Measurements from ENCODE around the gene SOHLH1. TPM values are rescaled to one million over a fixed set of nuclear protein-coding genes. Genes with fewer than 3 reads are reported as not detected.

The SOHLH1 gene
- total and polyA plus RNA-seq, 2 donors (not counting 1 experiment from before 2014, with no cell fraction given): not detected

DNA sequence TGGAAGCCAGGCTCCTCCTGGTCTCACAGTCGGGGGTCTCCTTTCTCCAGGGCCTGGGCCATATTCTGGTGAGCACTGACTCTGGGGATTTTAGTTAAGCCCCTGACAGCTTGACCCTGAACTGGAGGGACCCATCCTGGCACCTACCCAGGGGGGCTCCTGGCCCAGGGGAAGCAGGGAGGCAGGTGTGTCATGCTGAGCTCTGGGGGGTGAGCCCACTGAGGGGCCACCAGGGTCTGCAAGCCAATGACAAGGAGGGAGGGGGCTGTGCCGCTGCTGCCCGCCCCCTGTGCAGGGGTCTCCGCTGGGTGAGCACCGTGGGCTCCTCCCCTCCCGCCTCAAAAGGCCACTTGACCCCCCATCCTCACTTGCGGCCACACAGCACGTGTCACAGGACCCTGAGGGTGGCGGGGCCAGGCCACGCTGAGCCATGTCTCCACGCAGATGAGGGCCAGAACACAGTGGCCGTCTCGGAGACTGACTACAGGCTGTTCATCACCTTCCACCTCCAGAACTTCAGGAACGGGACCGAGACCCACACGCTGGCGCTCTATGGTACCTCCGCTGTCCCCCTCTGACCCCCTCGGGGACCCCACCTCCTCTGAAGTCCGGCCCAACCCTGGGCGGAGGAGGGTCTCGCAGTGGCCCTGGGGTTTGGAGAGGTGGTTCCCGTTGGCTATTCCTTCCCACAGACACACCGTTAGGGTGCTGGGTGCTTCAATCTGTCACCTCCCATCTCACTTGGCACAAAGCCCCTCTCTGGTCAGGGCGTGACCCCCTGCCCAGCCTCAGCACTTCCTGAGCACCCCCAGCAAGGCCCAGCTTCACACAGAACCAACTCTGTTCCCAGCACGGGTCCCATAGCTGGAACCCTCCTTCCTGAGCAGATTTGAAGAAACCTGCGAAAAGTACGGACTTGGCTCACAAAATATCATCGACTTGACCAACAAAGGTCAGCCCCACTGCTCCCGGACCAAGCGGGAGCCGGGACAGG lies 34.2 kb downstream of the SOHLH1 start:
- Histone ChIP-seq H2AFZ (ENCODE audit: low read length) (no peak overlapping the region), H3K79me2 (ENCODE audit: control insufficient read depth, insufficient read depth, low read length) (no peaks in the 10 kb centered on the region), H4K20me1 (ENCODE audit: control insufficient read depth, extremely low read depth, insufficient read depth, low read length) (no peaks in the 10 kb centered on the region), H3K27ac (ENCODE audit: insufficient read depth, low read length) (no peak overlapping the region), H3K4me2 (ENCODE audit: extremely low read depth, insufficient read depth, low read length) (no peak overlapping the region), H3K9ac (ENCODE audit: insufficient read depth, low read length) (no peak overlapping the region), H3K36me3 (ENCODE audit: control insufficient read depth, insufficient read depth, low read length) (no peaks in the 10 kb centered on the region), H3K4me1 (ENCODE audit: control insufficient read depth, extremely low read depth, insufficient read depth, low read length) (no peaks in the 10 kb centered on the region), H3K4me3 (replicated peaks in 1 of 4; ENCODE audit: control extremely low read depth in 1 of 4, insufficient read depth in 1 of 4, low read depth in 3 of 4, low read length in 4 of 4) (no peak overlapping the region), H3K27me3 (ENCODE audit: control insufficient read depth, insufficient read depth, low read length) (no peaks in the 10 kb centered on the region), H3K9me3 (ENCODE audit: control insufficient read depth, insufficient read depth, low read depth, low read length) (no peaks in the 10 kb centered on the region)
- no peak for DNase-seq (ENCODE audit: low read depth in 2 of 2)
- TF ChIP-seq EZH2 (IDR thresholded peaks at IDR 0.05; ENCODE audit: low read length, missing control alignments): no peak
- TF ChIP-seq, protein P1, sequence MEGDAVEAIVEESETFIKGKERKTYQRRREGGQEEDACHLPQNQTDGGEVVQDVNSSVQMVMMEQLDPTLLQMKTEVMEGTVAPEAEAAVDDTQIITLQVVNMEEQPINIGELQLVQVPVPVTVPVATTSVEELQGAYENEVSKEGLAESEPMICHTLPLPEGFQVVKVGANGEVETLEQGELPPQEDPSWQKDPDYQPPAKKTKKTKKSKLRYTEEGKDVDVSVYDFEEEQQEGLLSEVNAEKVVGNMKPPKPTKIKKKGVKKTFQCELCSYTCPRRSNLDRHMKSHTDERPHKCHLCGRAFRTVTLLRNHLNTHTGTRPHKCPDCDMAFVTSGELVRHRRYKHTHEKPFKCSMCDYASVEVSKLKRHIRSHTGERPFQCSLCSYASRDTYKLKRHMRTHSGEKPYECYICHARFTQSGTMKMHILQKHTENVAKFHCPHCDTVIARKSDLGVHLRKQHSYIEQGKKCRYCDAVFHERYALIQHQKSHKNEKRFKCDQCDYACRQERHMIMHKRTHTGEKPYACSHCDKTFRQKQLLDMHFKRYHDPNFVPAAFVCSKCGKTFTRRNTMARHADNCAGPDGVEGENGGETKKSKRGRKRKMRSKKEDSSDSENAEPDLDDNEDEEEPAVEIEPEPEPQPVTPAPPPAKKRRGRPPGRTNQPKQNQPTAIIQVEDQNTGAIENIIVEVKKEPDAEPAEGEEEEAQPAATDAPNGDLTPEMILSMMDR (conservative IDR thresholded peaks at IDR 0.05 in 1 of 2, IDR thresholded peaks at IDR 0.05 in 1 of 2; ENCODE audit: low read depth in 1 of 2, low read length in 2 of 2): no peak

DNA sequence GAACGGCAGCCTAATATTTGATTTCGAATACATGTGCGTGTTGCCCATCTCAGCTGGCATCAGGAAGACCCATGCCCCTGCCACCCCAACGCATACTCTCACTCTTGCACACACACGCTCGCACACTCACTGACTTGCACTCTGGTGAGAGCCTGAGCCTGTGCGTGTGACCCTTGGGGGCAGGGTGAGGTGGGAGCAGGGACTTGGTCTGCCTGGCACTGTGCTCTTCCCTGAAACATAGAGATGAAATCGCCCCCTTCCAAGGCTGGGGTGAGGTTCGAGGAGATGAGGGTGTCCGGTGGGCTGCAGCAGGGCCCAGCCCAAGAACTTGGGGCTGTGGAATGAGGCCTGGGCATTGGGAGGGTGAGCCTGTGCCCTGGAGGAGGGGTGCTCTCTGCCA lies 35.0 kb downstream of the SOHLH1 start:
- H3K9ac ChIP-seq (ENCODE audit: insufficient read depth, low read length): no peak overlapping the region
- no peaks in the 10 kb centered on the region for H3K9me3 ChIP-seq (ENCODE audit: control insufficient read depth, insufficient read depth, low read depth, low read length)
- no peak overlapping the region for H3K27ac ChIP-seq (ENCODE audit: insufficient read depth, low read length)
- no peak overlapping the region for H3K4me3 ChIP-seq (replicated peaks in 1 of 4; ENCODE audit: control extremely low read depth in 1 of 4, insufficient read depth in 1 of 4, low read depth in 3 of 4, low read length in 4 of 4)
- no peaks in the 10 kb centered on the region for H3K36me3 ChIP-seq (ENCODE audit: control insufficient read depth, insufficient read depth, low read length)
- no peak overlapping the region for H3K4me2 ChIP-seq (ENCODE audit: extremely low read depth, insufficient read depth, low read length)
- no peaks in the 10 kb centered on the region for H3K4me1 ChIP-seq (ENCODE audit: control insufficient read depth, extremely low read depth, insufficient read depth, low read length)
- H4K20me1 ChIP-seq (ENCODE audit: control insufficient read depth, extremely low read depth, insufficient read depth, low read length): no peaks in the 10 kb centered on the region
- H3K79me2 ChIP-seq (ENCODE audit: control insufficient read depth, insufficient read depth, low read length): no peaks in the 10 kb centered on the region
- H3K27me3 ChIP-seq (ENCODE audit: control insufficient read depth, insufficient read depth, low read length): no peaks in the 10 kb centered on the region
- H2AFZ ChIP-seq (ENCODE audit: low read length): no peak overlapping the region
- no peak for DNase-seq (ENCODE audit: low read depth in 2 of 2)
- TF ChIP-seq, protein P1 (conservative IDR thresholded peaks at IDR 0.05 in 1 of 2, IDR thresholded peaks at IDR 0.05 in 1 of 2; ENCODE audit: low read depth in 1 of 2, low read length in 2 of 2): no peak
- no peak for TF ChIP-seq EZH2 (IDR thresholded peaks at IDR 0.05; ENCODE audit: low read length, missing control alignments)

DNA sequence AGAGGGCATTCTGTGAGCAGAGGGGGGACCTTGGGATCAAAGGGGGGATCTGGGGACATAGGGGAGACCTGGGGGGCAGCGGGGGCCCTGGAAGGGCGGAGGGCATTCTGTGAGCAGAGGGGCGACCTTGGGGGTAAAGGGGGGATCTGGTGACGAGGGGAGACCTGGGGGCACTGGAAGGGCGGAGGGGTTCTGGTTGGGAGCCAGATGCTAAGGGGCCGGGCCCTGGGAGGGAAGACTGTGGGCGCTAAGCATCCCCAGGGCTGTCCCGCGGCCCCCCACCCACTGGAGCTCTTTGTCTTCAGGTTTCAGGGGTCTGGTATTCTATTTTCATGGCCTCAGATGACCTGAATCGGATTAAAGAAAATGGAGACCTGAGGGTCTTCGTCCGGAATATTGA lies 35.4 kb downstream of the SOHLH1 start:
- Histone ChIP-seq H3K4me3 (replicated peaks in 1 of 4; ENCODE audit: control extremely low read depth in 1 of 4, insufficient read depth in 1 of 4, low read depth in 3 of 4, low read length in 4 of 4) (no peak overlapping the region), H3K9ac (ENCODE audit: insufficient read depth, low read length) (no peak overlapping the region), H3K79me2 (ENCODE audit: control insufficient read depth, insufficient read depth, low read length) (no peaks in the 10 kb centered on the region), H2AFZ (ENCODE audit: low read length) (no peak overlapping the region), H3K27ac (ENCODE audit: insufficient read depth, low read length) (no peak overlapping the region), H3K4me1 (ENCODE audit: control insufficient read depth, extremely low read depth, insufficient read depth, low read length) (no peaks in the 10 kb centered on the region), H3K9me3 (ENCODE audit: control insufficient read depth, insufficient read depth, low read depth, low read length) (no peaks in the 10 kb centered on the region), H3K36me3 (ENCODE audit: control insufficient read depth, insufficient read depth, low read length) (no peaks in the 10 kb centered on the region), H3K4me2 (ENCODE audit: extremely low read depth, insufficient read depth, low read length) (no peak overlapping the region), H3K27me3 (ENCODE audit: control insufficient read depth, insufficient read depth, low read length) (no peaks in the 10 kb centered on the region), H4K20me1 (ENCODE audit: control insufficient read depth, extremely low read depth, insufficient read depth, low read length) (no peaks in the 10 kb centered on the region)
- no peak for TF ChIP-seq EZH2 (IDR thresholded peaks at IDR 0.05; ENCODE audit: low read length, missing control alignments)
- DNase-seq (ENCODE audit: low read depth in 2 of 2): no peak

Data from fibroblast of lung (primary cell).